ENCODE results near the gene GALNT18.

Gene GALNT18

GRCh38 chr11:11401960-11402535 lies 219.8 kb downstream of the GALNT18 start:
- DNase-seq = no peak

DNA sequence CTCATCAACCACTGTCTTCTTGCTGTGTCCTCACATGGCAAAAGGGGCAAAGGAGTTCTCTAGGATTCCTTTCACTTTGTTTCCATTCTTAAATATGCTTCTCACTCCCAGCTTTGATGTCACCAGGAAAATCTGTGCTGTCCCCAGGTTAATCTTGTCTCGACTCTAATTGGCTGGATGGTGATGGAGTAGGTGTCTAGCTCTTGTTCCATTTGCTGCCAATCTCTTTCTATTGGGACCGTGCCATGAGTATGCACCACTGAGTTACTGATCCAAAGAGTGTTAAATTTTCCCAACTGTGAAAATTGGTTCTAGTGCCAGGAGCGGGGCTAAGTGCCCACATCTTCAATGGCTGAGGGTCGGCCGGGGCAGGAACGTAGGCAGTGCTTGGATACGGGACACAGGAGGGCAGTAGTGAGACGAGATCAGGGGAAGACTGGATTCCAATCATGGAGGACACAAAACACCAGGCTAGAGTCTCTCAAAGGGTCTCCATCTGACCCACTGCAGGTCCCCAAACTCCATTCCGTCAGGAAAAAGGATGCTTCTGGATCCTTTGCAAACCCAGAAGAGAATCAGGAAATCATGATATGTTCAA lies 221.1 kb downstream of the GALNT18 start:
- no peak for DNase-seq

- no peak for DNase-seq
Measured at GRCh38 chr11:11400121-11400520, 221.7 kb downstream of the GALNT18 start.

DNA sequence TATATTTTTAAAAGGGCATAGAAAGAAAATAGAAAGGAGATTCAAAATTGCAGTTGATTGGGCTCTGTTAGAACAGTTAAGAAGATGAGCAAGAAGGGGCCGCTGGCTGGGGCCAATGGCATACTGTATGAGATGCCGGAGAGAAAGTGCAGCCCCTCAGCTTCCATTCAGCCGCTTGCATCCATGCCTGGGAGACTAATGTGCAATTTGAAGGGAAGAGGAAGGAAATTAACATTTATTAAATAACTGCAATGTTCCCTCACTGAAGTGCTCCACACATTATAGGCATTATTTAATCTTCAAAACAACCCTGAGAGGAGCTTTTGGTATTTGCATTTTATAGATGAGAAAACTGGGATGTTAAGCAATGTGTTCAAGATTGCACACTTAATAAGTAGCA lies 224.0 kb downstream of the GALNT18 start:
- no peak for DNase-seq

DNA sequence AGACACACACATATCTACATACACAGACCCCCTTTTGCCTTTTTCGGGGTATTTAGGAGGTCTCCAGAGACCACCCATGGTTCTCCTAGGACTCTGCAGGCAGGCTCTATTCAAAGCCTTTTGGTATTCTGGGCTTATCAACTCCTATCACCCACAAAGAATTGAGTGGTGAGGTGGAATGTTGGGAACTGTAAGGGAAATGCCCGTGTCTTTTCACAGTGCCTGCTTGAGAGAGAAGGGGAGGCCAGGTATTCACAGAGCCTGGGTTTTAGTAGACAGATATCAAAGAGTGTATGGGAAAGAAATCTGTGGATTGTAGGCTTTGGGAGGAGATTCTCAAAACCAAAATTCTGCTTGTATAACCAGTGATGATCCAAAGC lies 224.8 kb downstream of the GALNT18 start:
- DNase-seq = no peak

DNA sequence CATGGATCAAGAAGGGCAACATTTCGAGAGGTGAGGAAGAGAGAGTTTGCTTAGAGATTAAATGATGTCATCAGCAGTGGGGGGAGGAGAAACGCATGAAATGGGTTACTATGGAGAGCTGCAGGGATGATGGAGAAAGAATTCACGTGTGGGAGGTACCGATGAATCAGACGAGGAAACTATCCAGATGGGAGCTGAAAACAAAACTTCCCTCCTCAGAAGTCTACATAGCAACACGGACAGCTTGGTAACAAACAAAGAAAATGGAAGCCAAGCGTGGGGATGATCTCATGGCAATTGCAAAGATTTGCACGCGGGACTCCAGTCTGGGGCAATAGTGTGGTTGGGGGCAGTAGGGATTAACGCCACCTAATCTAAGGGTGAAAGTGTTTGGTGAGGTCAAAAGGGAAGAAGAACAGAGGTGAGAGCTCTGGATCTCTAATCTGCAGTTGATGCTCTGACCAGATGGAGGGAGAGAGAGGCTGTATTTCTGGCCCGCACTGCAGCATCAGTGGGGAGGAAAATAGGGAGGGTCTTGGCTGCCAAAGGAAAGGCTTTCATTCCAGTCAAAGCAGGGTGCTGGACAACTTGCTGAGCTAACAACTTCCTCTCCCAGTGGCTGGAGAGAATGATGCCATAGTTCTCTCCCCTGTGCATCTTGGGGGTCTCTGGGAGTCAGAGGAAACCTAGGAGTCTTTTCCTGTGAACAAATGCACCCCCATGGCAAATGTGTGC lies 225.3 kb downstream of the GALNT18 start:
- DNase-seq = no peak

GRCh38 chr11:11395126-11395525 lies 226.7 kb downstream of the GALNT18 start:
- no peak for DNase-seq

DNA sequence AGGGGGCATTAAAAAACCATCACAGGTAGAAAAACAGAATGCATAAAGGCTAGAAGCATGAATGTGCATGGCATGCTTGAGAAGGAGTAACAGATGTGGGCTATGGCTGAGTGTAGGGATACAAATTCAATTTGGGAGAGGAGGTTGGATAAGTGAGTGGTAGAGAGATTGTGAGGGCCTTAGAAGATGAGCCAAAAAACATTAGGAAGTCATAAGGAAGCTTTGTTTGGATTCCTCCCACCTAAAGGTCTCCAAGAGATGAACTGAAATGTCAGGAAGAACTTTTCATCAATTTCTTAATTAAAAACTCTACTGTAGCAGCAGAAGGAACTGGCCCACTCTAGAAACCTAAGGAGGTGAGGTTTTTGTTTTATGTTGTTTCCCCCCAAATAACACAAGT lies 227.6 kb downstream of the GALNT18 start:
- no peak for DNase-seq

DNA sequence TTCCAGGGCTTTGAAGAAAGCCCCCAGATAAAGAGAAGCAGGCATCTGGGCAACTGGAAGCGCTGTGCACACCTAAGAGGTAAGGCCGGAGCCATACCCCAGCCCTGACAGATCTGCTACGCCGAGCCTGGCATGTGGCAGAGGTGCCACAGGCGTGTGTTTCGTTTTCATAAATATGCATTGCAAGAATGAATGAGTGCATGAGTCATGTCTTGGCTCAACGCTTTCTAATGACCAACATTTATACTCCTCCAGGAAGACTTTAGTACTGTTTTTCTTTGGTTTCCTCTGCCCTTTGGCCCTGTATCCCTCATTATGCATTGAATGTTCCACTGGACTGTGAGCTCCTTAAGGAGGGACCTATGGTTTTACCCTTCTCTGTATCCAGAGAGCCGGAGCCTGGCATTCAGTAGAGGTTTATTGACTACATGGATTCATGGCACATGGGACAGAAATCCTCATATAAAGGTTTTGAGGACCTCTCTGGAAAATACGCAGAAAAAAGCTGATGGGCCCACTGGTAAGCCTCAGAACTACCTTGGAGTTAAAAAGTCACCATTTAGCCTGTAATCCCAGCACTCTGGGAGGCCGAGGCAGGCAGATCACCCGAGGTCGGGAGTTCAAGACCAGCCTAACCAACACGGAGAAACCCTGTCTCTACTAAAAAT lies 229.9 kb downstream of the GALNT18 start:
- no peak for DNase-seq

- DNase-seq = no peak
Measured at GRCh38 chr11:11391169-11391568, 230.6 kb downstream of the GALNT18 start.

DNA sequence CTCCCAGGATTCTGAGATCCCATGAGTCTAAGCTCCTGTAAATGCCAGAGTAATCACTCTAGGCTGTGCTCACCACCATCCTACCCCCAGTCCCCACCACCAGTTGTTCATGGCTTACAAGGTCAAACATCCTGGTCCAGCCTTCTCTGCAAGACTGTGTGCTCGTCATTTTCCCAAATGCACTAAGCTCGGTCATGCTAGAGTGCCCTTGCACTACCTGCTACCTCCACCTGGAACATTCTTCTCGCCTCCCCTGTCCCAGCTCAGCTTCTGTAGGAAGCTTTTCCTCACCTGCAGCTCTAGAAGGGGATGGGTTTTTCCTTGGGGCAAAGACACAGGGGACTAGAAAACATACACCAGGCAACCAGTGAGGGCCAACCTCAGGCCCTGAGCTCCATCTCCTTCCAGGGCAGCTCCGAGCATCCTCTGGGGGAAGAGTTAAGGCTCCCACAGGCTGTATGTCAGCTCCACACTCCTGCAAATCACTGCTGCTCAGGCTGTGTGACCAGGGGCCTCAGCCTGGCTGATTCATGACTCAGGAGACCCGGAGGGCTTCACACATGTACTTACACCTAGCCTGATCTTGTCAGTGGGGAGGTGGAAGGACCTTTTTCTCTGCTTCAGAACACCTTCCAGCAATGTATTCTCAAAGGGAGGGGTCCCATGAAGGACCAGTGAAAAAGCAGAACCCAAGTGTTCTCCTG lies 231.6 kb downstream of the GALNT18 start:
- DNase-seq = no peak

- no peak for DNase-seq
Measured at GRCh38 chr11:11389238-11389637, 232.6 kb downstream of the GALNT18 start.

GRCh38 chr11:11387622-11388305 lies 234.0 kb downstream of the GALNT18 start:
- no peak for DNase-seq

GRCh38 chr11:11387207-11387606 lies 234.6 kb downstream of the GALNT18 start:
- no peak for DNase-seq

DNA sequence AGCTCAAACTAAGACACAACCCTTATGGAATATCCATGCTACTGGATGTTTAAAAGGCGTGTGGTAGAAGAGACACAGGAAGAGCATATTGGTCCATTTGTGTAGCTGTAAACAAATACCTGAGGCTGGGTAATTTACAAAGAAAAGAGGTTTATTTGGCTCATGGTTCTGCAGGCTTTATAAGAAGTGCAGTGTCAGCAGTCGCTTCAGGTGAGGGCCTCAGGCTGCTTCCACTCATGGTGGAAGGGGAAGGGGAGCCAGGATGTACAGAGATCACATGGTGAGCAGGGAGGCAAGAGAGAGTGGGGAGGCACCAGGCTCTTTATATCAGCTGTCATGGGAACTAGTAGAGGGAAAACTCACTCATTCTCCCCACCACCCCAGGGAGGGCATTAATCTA lies 237.0 kb downstream of the GALNT18 start:
- DNase-seq = no peak

GRCh38 chr11:11383995-11384394 lies 237.8 kb downstream of the GALNT18 start:
- no peak for DNase-seq

DNA sequence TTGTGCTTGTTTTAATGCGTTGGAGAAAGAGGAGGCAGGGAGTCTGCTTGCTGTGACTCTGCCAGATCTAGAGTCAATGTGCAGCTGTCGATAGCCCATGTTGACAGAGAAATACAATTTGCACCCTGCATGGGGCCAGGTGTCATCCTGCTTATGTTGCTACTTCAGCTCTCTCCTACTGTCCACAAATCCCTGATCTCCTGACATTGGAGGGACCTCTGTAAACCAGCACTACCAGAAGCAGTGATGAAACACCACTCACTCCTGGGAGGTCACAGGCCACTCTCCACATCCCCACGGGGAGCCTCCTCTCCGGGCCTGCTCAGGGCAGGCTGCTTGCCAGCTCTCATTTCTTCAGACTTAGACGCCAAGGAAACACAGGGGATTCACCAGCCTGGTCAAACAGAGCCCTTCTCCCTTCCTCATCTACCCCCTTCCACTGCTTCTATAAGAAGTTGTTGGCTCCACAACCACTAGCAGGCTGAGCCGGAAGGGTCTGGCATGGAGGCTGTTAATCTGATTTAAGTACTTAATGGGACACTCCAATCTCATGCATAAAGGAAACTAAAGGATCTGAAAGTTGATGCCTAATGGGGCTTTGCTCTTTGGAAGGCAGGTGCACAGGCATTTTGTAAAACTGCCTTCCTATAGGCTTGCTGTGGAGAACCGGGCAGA lies 238.8 kb downstream of the GALNT18 start:
- no peak for DNase-seq

DNA sequence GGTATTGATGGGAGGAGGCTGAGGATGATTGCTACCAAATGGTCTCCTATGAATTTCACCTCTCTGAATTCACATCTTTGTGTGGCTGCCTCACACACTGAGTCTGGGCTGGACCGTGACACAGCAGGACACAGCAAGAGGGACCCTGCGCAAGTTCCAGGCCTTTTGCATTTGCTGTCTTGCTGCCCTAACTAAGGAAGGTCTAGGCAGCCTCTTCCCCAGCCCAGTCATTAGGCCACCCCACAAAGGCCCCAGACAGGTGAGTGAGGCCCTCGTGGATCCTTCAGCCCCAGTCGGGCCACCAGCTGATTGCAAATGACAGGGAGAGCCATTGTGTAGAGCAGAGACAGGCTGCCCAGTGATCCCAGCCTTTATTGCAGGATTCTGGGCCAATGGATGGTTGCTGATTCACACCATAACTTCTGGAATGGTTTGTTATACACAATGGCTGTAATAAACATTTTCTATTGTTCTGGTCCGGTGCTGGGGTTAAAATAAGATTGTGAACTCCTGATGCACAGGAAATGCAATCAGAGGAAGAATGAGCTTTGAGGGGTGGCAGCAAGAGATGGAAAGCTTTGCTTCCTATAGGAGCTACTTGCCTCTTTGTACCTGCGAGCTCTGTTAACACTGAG lies 240.2 kb downstream of the GALNT18 start:
- no peak for DNase-seq

DNA sequence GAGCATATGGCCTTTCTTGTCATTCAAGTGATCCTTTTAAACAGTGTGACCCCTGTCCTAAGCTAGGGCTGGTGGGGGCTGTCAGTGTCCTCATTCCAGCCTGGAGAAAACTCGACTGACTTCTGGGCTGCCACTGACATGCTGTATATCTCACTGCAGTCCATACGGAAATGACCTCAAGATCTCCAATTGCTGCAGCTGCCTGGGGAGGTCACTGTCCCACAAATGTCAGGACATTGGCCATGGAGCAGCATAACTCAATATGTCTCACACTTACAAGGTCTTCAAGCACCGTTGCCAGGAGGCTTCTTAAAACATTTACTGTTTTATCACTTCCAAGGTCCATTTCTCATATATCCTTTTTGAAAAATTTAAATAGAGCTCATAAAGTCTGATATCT lies 240.9 kb downstream of the GALNT18 start:
- DNase-seq = no peak

GRCh38 chr11:11380340-11380739 lies 241.5 kb downstream of the GALNT18 start:
- no peak for DNase-seq

DNA sequence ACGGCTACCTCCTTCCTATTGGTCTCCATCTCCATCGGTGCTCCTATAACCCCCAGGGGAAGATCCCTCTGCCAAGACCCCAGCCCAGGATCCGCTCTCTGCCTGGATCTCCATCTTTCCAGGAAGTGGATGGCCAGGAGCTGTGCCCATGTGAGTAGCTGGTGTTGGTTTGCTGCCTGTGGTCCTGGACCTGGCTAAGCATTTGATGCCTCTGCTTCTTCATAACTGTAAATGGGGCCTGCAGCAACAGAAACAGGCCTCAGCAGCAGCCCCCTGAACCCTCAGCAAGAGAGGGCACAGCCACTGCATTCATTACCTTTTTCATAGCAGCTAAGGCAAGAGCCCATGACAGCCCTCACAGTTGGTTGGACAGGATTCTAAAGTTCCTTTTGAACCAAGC lies 242.1 kb downstream of the GALNT18 start:
- no peak for DNase-seq

Measured in activated effector memory CD4-positive, alpha-beta T cell treated with Interleukin-2 at 50 U/mL for 16 hours (primary cell).